Kidney epithelial cell (primary cell): Measurements from ENCODE around the gene SLC30A7. TPM values are rescaled to one million over a fixed set of nuclear protein-coding genes. Genes with fewer than 3 reads are reported as not detected.

Experiments used
- DNase-seq: peaks from one replicate; pipeline ENCODE4 v3.0.0-alpha.2; 2010; ENCODE audit warnings: low read depth
- H3K27me3 ChIP-seq: 2 replicates; pipeline ENCODE4 v1.6.0; 2011; ENCODE audit warnings: low read length; ENCODE audit not compliant: control insufficient read depth, insufficient read depth
- H3K36me3 ChIP-seq: 2 replicates; pipeline ENCODE4 v1.5.1; 2011; ENCODE audit warnings: low read length; ENCODE audit not compliant: control insufficient read depth, insufficient read depth
- H3K4me3 ChIP-seq: 2 replicates; pipeline ENCODE4 v1.5.1; 2011; ENCODE audit warnings: low read depth, mild to moderate bottlenecking, control low read depth, low read length
- total RNA-seq: library from RNA; depleted of rRNA; stranded (reverse); fragments of >200 nt; gene quantifications from 2 replicates; pipeline ENCODE4 v1.2.3, GENCODE V29; 2015
- TF ChIP-seq, protein P1 (sequence below): IDR thresholded peaks from 2 replicates; pipeline ENCODE4 v1.5.1; 2011; ENCODE audit warnings: mild to moderate bottlenecking, moderate library complexity, low read length, control low read depth, inconsistent platforms; ENCODE audit not compliant: insufficient read depth, poor library complexity, severe bottlenecking

SLC30A7 gene
- total RNA-seq, 1 donor from 2014 or later: 40.1 TPM

DNA sequence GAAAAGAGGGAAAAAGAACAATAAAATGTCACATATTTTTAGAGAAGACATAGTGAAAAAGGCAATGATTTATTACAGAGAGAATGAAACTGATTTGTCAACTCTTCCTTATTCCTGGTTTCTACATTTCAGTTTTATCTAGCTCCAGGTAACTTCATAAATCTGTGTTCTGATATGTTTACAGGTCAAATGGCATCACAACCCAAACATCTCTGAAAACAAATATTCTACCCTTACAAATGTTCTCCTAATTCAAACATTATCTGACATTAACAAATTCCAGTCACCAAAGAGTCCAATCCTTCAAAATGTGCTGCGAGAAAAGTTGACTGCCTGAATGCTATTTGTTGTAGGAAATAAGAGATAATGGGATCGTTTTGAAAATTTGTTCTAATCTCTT lies 21.5 kb upstream of the SLC30A7 start:
- Histone ChIP-seq H3K27me3 (no peaks in the 10 kb centered on the region), H3K36me3 (no peaks in the 10 kb centered on the region), H3K4me3 (no peak overlapping the region)
- DNase-seq: no peak
- TF ChIP-seq, protein P1, sequence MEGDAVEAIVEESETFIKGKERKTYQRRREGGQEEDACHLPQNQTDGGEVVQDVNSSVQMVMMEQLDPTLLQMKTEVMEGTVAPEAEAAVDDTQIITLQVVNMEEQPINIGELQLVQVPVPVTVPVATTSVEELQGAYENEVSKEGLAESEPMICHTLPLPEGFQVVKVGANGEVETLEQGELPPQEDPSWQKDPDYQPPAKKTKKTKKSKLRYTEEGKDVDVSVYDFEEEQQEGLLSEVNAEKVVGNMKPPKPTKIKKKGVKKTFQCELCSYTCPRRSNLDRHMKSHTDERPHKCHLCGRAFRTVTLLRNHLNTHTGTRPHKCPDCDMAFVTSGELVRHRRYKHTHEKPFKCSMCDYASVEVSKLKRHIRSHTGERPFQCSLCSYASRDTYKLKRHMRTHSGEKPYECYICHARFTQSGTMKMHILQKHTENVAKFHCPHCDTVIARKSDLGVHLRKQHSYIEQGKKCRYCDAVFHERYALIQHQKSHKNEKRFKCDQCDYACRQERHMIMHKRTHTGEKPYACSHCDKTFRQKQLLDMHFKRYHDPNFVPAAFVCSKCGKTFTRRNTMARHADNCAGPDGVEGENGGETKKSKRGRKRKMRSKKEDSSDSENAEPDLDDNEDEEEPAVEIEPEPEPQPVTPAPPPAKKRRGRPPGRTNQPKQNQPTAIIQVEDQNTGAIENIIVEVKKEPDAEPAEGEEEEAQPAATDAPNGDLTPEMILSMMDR: no peak

DNA sequence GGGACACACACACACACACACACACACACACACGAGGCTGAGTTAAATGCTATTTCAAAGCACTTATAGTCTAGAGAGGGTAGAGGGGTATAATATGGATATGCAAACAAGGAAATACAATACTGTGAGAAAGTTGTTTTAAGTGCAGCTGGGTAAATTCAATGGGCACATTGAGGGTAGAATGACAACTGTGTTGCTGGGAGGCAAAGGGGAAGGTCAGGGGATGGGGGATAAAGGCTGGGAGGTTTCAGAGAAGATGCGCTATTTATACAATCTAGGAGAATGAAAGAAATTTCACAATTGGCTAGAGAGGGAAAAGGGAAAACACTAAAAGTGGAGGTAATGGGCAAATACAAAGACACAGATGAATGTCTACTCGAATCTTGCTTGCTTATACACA lies 20.7 kb upstream of the SLC30A7 start:
- Histone ChIP-seq H3K4me3 (no peak overlapping the region), H3K36me3 (no peaks in the 10 kb centered on the region), H3K27me3 (no peaks in the 10 kb centered on the region)
- DNase-seq: no peak
- TF ChIP-seq, protein P1: no peak

DNA sequence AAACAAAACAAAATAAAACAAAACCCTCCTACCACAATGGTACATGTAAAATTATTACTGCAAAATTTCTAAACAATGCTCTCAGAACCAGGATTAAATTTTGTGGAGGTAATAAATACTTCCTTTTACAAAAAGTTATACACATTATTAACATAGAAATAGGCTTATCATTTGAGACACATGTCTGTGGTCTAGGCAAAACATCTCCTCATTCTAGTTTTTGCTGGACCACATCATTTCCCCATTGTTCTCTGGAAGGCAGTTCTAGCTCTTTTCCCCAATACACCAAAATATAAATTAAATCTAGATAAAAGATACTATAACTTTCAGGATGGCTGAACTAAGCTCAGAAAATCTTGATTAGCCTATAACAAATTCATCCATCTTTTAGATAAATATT lies 19.6 kb upstream of the SLC30A7 start:
- DNase-seq: no peak
- Histone ChIP-seq H3K27me3 (no peaks in the 10 kb centered on the region), H3K36me3 (no peaks in the 10 kb centered on the region), H3K4me3 (no peak overlapping the region)
- TF ChIP-seq, protein P1: no peak

DNA sequence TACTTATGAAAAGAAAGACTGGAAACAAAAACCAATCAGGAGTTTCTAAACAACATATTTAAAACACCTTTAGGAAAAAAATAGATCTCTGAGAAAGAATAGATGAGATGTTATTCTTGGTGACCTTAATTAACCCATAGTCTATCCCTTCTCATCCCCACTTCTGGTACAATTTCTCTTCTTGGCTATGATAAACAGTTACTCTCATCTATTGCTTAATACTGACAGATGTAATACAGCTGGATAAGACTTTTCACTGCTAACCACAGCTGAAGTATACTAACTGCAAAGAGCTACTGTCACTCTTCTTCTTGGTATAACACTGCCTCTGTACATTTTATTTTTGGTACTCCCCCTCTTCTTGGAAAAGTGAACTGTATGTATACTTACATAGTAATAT lies 16.5 kb upstream of the SLC30A7 start:
- no peak for DNase-seq
- no peaks in the 10 kb centered on the region for H3K27me3 ChIP-seq
- H3K4me3 ChIP-seq: no peak overlapping the region
- TF ChIP-seq, protein P1: no peak
- H3K36me3 ChIP-seq: no peaks in the 10 kb centered on the region

DNA sequence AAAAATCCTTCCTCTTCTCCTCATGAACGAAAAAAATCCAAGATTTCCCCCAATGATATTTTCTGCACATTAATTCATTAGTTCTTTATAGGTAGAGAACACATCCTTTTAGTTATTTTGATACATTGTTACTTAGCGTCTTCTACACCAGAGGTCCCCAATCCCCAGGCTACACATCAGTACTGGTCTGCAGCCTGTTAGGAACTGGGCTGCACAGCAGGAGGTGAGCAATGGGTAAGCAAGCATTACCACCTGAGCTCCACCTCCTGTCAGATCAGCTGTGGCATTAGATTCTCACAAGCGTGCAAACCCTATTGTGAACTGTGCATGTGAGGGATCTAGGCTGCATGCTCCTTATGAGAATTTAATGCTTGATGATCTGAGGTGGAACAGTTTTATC lies 14.2 kb upstream of the SLC30A7 start:
- TF ChIP-seq, protein P1: no peak
- no peaks in the 10 kb centered on the region for H3K27me3 ChIP-seq
- no peak overlapping the region for H3K4me3 ChIP-seq
- H3K36me3 ChIP-seq: no peaks in the 10 kb centered on the region
- no peak for DNase-seq

DNA sequence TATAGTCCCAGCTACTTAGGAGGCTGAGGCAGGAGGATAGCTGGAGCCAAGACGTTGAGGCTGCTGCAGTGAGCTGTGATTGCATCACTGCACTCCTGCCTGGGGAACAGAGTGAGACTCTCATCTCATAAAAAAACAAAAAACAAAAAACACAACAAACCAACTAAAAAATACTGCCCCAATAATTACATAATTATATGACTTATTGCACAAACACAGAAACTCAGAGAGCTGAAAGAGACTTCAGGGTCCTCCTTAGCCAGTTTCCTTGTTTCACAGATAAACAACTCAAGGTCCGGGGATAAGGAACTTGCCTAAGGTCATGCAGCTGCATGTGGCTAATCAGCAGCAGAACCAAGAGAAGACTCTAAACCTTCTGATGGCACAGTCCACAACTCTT lies 13.2 kb upstream of the SLC30A7 start:
- no peaks in the 10 kb centered on the region for H3K36me3 ChIP-seq
- TF ChIP-seq, protein P1: no peak

More for the DNA sequence above, 13.2 kb upstream of the SLC30A7 start:
- Histone ChIP-seq H3K4me3 (no peak overlapping the region), H3K27me3 (no peaks in the 10 kb centered on the region)
- DNase-seq: no peak
